HepG2 (cell line): Measurements from ENCODE around the gene FAM118B. TPM values are rescaled to one million over a fixed set of nuclear protein-coding genes. Genes with fewer than 3 reads are reported as not detected.

Source experiments
- ATAC-seq: fragments of 200-7000 bp; cut with Tn5 transposase; 3 replicates; pipeline ENCODE4 v1.9.1; 2020; ENCODE audit warnings: mild to moderate bottlenecking, moderate library complexity
- BruUV-seq: library from RNA; stranded (reverse); fragments of 400-500 nt; replicated peaks from 2 replicates; lab custom pipeline; 2021; lab: Mats Ljungman, UMichigan
- CTCF ChIA-PET: fragments of 300-600 bp; formaldehyde crosslinking; extraction: SDS; loops from one replicate; lab custom pipeline; 2021; ENCODE audit warnings: low total read pairs, inconsistent platforms, low intra/inter-chr PET ratio; lab: Yijun Ruan, JAX
- POLR2A ChIA-PET: fragments of 350-600 bp; sonication (Branson Sonifier 250); formaldehyde crosslinking; loops from one replicate; lab custom pipeline; 2020; ENCODE audit warnings: antibody characterized with exemption, inconsistent platforms; lab: Yijun Ruan, JAX
- DNase-seq: peaks from one replicate; pipeline ENCODE4 v3.0.0-alpha.2; 2015; ENCODE audit warnings: low spot score
- FAIRE-seq: peaks from 3 replicates; lab custom pipeline; 2011; peaks lifted over from hg19 to GRCh38; lab: Jason Lieb, UNC
- H2AFZ ChIP-seq: one replicate; pipeline ENCODE4 v1.6.1; 2011; ENCODE audit warnings: low read length, inconsistent platforms
- H3K27ac ChIP-seq: fragments of 300-600 bp; 3 replicates; pipeline ENCODE4 v1.8.0; 2011; ENCODE audit warnings: mixed run types, mild to moderate bottlenecking, mixed read lengths, low read length, inconsistent platforms; ENCODE audit not compliant: insufficient read depth; ENCODE audit errors: extremely low read length
- H3K27me3 ChIP-seq, 2 experiments: fragments of 200-600 bp in 1 of 2; 2 replicates in 1 of 2; 3 replicates in 1 of 2; pipeline versions ENCODE4 v1.6.0 to v1.8.0; 2011; ENCODE audit warnings: low read length in 2 of 2, mild to moderate bottlenecking in 2 of 2, moderate library complexity in 2 of 2, inconsistent platforms in 1 of 2; ENCODE audit not compliant: insufficient read depth in 2 of 2, control insufficient read depth in 1 of 2
- H3K36me3 ChIP-seq, 2 experiments: fragments of 200-600 bp in 1 of 2; replicated peaks in 1 of 2; 2 replicates in 1 of 2; 3 replicates in 1 of 2; pipeline versions ENCODE4 v1.5.1 to v1.8.0; 2011; ENCODE audit warnings: low read length in 2 of 2, inconsistent platforms in 1 of 2; ENCODE audit not compliant: insufficient read depth in 2 of 2, control insufficient read depth in 1 of 2
- H3K4me1 ChIP-seq: 2 replicates; pipeline ENCODE4 v1.5.1; 2012; ENCODE audit warnings: low read length, inconsistent platforms; ENCODE audit not compliant: insufficient read depth
- H3K4me2 ChIP-seq: 2 replicates; pipeline ENCODE4 v1.6.0; 2011; ENCODE audit warnings: low read depth, low read length, inconsistent platforms
- H3K4me3 ChIP-seq, 3 experiments: fragments of 200-600 bp in 1 of 3; sonication (generic), shearing (Covaris generic) in 1 of 3; replicated peaks in 1 of 3; 2 replicates each; pipeline ENCODE4 v1.5.1; 2011 to 2016; ENCODE audit warnings: low read length in 3 of 3, inconsistent platforms in 2 of 3, low read depth in 2 of 3, mild to moderate bottlenecking in 2 of 3, control low read depth in 1 of 3, mixed read lengths in 1 of 3; ENCODE audit not compliant: insufficient read depth in 1 of 3
- H3K79me2 ChIP-seq: one replicate; pipeline ENCODE4 v1.6.1; 2011; ENCODE audit warnings: low read length, inconsistent platforms; ENCODE audit not compliant: insufficient read depth
- H3K9ac ChIP-seq: 2 replicates; pipeline ENCODE4 v1.6.0; 2011; ENCODE audit warnings: mild to moderate bottlenecking, low read depth, low read length, inconsistent platforms; ENCODE audit not compliant: insufficient read depth
- H3K9me3 ChIP-seq: 2 replicates; pipeline ENCODE4 v1.5.1; 2012; ENCODE audit warnings: mild to moderate bottlenecking, low read length
- H4K20me1 ChIP-seq: 2 replicates; pipeline ENCODE4 v1.6.0; 2011; ENCODE audit warnings: inconsistent platforms, mild to moderate bottlenecking, low read length, moderate library complexity; ENCODE audit not compliant: insufficient read depth
- HNRNPLL ChIP-seq: fragments of 200-400 bp; formaldehyde crosslinking; IDR thresholded peaks from 2 replicates; pipeline ENCODE4 v1.6.1; 2017; ENCODE audit warnings: mild to moderate bottlenecking, low read depth, low read length; ENCODE audit not compliant: poor library complexity, severe bottlenecking
- HOXD1 ChIP-seq: sonication (generic); formaldehyde crosslinking; IDR thresholded peaks from 2 replicates; pipeline ENCODE4 v1.5.0; 2020; ENCODE audit warnings: missing genetic modification reagents
- ZNF460 ChIP-seq: sonication (generic); formaldehyde crosslinking; IDR thresholded peaks from 2 replicates; pipeline ENCODE4 v1.5.1; 2020; ENCODE audit warnings: missing genetic modification reagents, mild to moderate bottlenecking, borderline replicate concordance
- WGBS: methylation state at CpG from one replicate; pipeline ENCODE4 v1.1.6; 2017; ENCODE audit warnings: low lambda C conversion rate; 5-methylcytosine and 5-hydroxymethylcytosine counted together
- in situ Hi-C: cut with HindIII; loops from 2 replicates; pipeline ENCODE4 v1.10.0; 2017; ENCODE audit warnings: low pct_unique_long_range_greater_than_20kb; ENCODE audit not compliant: extremely low pct_ligation_motif_present
- intact Hi-C: fragments of 100-400 bp; cut with micrococcal nuclease; formaldehyde crosslinking; loops from one replicate; pipeline ENCODE4 v1.10.0; 2022; ENCODE audit not compliant: unreplicated experiment
- polyA plus RNA-seq, 8 experiments: library from polyadenylated mRNA; depleted of rRNA in 3 of 8; stranded (reverse) in 7 of 8; unstranded in 1 of 8; fragments of >200 nt; fragmentation: Illumina TruSeq in 4 of 8; extraction: Trizol in 4 of 8; gene quantifications; 2 replicates each; pipeline versions ENCODE4 v1.2.1 to v1.2.3, GENCODE V29; 2011 to 2016; ENCODE audit warnings: low read depth in 4 of 8, missing spikeins in 1 of 8, mixed read lengths in 1 of 8; ENCODE audit not compliant: insufficient read depth in 1 of 8
- total RNA-seq, 5 experiments: library from RNA; depleted of rRNA; stranded (reverse); fragments of >200 nt; fragmentation: Illumina TruSeq; extraction: Trizol; gene quantifications; 2 replicates each; pipeline ENCODE4 v1.2.3, GENCODE V29; 2016; ENCODE audit warnings: low read depth in 1 of 5
- TF ChIP-seq, protein P1 (sequence below): sonication (generic); formaldehyde crosslinking; IDR thresholded peaks from 2 replicates; pipeline ENCODE4 v1.9.0; 2021; ENCODE audit warnings: missing genetic modification reagents, borderline replicate concordance
- TF ChIP-seq, protein P2 (sequence below): sonication (generic); formaldehyde crosslinking; conservative IDR thresholded peaks from 2 replicates; pipeline ENCODE4 v1.8.1; 2023; ENCODE audit warnings: missing genetic modification reagents

FAM118B gene
- total and polyA plus RNA-seq, 2 of the 13 experiments (the other 11 are each of a cell fraction or from before 2014, with no cell fraction given) = 10.2 to 25.7 TPM

DNA sequence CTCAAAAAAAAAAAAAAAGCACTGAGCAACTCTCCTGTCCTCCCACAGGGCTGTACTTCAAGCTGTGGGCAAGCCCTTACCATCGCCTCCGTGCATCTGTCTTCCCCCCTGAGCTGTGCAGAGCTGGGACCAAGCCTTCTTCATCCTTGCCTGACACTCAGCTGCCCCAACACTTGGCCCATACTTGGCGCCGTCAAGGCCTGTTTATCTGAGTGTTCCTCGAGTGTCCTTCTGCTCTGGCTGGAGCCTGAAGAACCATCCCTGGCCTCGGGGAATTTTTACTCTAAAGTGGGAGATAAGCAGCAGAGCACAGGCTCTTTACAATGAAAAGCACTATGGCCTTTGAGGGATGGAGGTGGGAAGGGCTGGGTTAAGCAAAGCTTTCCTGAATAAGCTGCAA lies 69.7 kb downstream of the FAM118B start:
- no peak overlapping the region for H3K9ac ChIP-seq
- H3K9me3 ChIP-seq = no peaks in the 10 kb centered on the region
- TF ChIP-seq HOXD1 (CRISPR knock-in tag) (no peak), ZNF460 (CRISPR knock-in tag) (no peak), HNRNPLL (no peak)
- TF ChIP-seq, protein P1, sequence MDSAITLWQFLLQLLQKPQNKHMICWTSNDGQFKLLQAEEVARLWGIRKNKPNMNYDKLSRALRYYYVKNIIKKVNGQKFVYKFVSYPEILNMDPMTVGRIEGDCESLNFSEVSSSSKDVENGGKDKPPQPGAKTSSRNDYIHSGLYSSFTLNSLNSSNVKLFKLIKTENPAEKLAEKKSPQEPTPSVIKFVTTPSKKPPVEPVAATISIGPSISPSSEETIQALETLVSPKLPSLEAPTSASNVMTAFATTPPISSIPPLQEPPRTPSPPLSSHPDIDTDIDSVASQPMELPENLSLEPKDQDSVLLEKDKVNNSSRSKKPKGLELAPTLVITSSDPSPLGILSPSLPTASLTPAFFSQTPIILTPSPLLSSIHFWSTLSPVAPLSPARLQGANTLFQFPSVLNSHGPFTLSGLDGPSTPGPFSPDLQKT (CRISPR knock-in tag) = no peak
- TF ChIP-seq, protein P2, sequence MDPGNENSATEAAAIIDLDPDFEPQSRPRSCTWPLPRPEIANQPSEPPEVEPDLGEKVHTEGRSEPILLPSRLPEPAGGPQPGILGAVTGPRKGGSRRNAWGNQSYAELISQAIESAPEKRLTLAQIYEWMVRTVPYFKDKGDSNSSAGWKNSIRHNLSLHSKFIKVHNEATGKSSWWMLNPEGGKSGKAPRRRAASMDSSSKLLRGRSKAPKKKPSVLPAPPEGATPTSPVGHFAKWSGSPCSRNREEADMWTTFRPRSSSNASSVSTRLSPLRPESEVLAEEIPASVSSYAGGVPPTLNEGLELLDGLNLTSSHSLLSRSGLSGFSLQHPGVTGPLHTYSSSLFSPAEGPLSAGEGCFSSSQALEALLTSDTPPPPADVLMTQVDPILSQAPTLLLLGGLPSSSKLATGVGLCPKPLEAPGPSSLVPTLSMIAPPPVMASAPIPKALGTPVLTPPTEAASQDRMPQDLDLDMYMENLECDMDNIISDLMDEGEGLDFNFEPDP (CRISPR knock-in tag) = no peak
- TF ChIP-seq, all 625 proteins: peak for 0
- H3K4me3 ChIP-seq = no peak overlapping the region
- ChIA-PET CTCF (no interaction called here), POLR2A (interaction anchor here (0.7 to 1.7 kb wide), 2 partner anchors 12 to 134 kb away, joined by 3 to 19 read pairs; partner anchors contain the start of genes FOXRED1 and SRPRA)
- H2AFZ ChIP-seq = no peak overlapping the region
- no peaks in the 10 kb centered on the region for H4K20me1 ChIP-seq
- DNase-seq = no peak
- FAIRE-seq = no peak
- H3K36me3 ChIP-seq = peaks cover 0 to 5% of the 10 kb centered on the region in 2 experiments; a peak in 3 of 5 replicates
- H3K79me2 ChIP-seq = peaks cover 10% of the 10 kb centered on the region
- WGBS = 85% methylated on average over 6 of the region's 6 CpGs
- peaks cover 55% of the 10 kb centered on the region for H3K4me1 ChIP-seq
- ATAC-seq = no peak
- BruUV-seq = no TSS peak
- in situ Hi-C loops (no loop called here), intact Hi-C loops (no loop called here)
- H3K27me3 ChIP-seq = no peaks in the 10 kb centered on the region
- no peak overlapping the region for H3K4me2 ChIP-seq
- no peak overlapping the region for H3K27ac ChIP-seq
